HepG2 (cell line): ENCODE results near the gene ECHDC1. TPM values are rescaled to one million over a fixed set of nuclear protein-coding genes. Genes with fewer than 3 reads are reported as not detected.

Source experiments
- CHD4 ChIP-seq: fragments of 200-600 bp; sonication (generic); IDR thresholded peaks from 2 replicates; pipeline ENCODE4 v1.7.0; 2017; ENCODE audit warnings: mild to moderate bottlenecking, low read length, borderline replicate concordance
- FIP1L1 ChIP-seq: fragments of 200-400 bp; formaldehyde crosslinking; IDR thresholded peaks from 2 replicates; pipeline ENCODE4 v1.6.1; 2018; ENCODE audit warnings: low read depth, mild to moderate bottlenecking, low read length, moderate library complexity, borderline replicate concordance; ENCODE audit not compliant: insufficient read depth
- HNRNPH1 ChIP-seq: fragments of 200-400 bp; formaldehyde crosslinking; optimal IDR thresholded peaks from 2 replicates; pipeline ENCODE3; 2017; ENCODE audit warnings: mild to moderate bottlenecking, low read depth, low read length
- KDM1A ChIP-seq: IDR thresholded peaks from 2 replicates; pipeline ENCODE4 v1.6.1; 2016; ENCODE audit warnings: missing compliant biosample characterization
- MYNN ChIP-seq: sonication (generic); formaldehyde crosslinking; IDR thresholded peaks from 2 replicates; pipeline ENCODE4 v1.4.0; 2020; ENCODE audit warnings: mild to moderate bottlenecking, low read depth, missing genetic modification reagents
- RNF2 ChIP-seq: fragments of 450-650 bp; conservative IDR thresholded peaks from 2 replicates; pipeline ENCODE4 v1.6.1; 2016; ENCODE audit warnings: low read depth
- THAP8 ChIP-seq: sonication (generic); formaldehyde crosslinking; IDR thresholded peaks from 2 replicates; pipeline ENCODE4 v1.5.1; 2020; ENCODE audit warnings: missing genetic modification reagents, mild to moderate bottlenecking, borderline replicate concordance
- ZIK1 ChIP-seq: sonication (generic); formaldehyde crosslinking; IDR thresholded peaks from 2 replicates; pipeline ENCODE4 v1.5.0; 2020; ENCODE audit warnings: mild to moderate bottlenecking, low read depth, missing genetic modification reagents, borderline replicate concordance
- ZNF121 ChIP-seq: sonication (generic); formaldehyde crosslinking; IDR thresholded peaks from 2 replicates; pipeline ENCODE4 v1.5.0; 2020; ENCODE audit warnings: mild to moderate bottlenecking, missing genetic modification reagents
- ZNF343 ChIP-seq: sonication (generic); formaldehyde crosslinking; IDR thresholded peaks from 2 replicates; pipeline ENCODE4 v1.4.0; 2020; ENCODE audit warnings: mild to moderate bottlenecking, missing genetic modification reagents
- ZNF382 ChIP-seq: sonication (generic); formaldehyde crosslinking; IDR thresholded peaks from 2 replicates; pipeline ENCODE4 v1.5.0; 2020; ENCODE audit warnings: missing genetic modification reagents, mild to moderate bottlenecking, borderline replicate concordance
- polyA plus RNA-seq, 8 experiments: library from polyadenylated mRNA; depleted of rRNA in 3 of 8; stranded (reverse) in 7 of 8; unstranded in 1 of 8; fragments of >200 nt; fragmentation: Illumina TruSeq in 4 of 8; extraction: Trizol in 4 of 8; gene quantifications; 2 replicates each; pipeline versions ENCODE4 v1.2.1 to v1.2.3, GENCODE V29; 2011 to 2016; ENCODE audit warnings: low read depth in 4 of 8, missing spikeins in 1 of 8, mixed read lengths in 1 of 8; ENCODE audit not compliant: insufficient read depth in 1 of 8
- total RNA-seq, 5 experiments: library from RNA; depleted of rRNA; stranded (reverse); fragments of >200 nt; fragmentation: Illumina TruSeq; extraction: Trizol; gene quantifications; 2 replicates each; pipeline ENCODE4 v1.2.3, GENCODE V29; 2016; ENCODE audit warnings: low read depth in 1 of 5
- TF ChIP-seq, protein P1 (sequence below): sonication (generic); formaldehyde crosslinking; IDR thresholded peaks from 2 replicates; pipeline ENCODE4 v1.4.0; 2020; ENCODE audit warnings: missing genetic modification reagents, mild to moderate bottlenecking, borderline replicate concordance
- TF ChIP-seq, protein P2 (sequence below): sonication (generic); formaldehyde crosslinking; IDR thresholded peaks from 2 replicates; pipeline ENCODE4 v1.8.1; 2023; ENCODE audit warnings: missing genetic modification reagents, mild to moderate bottlenecking, borderline replicate concordance
- TF ChIP-seq, protein P3 (sequence below): sonication (generic); formaldehyde crosslinking; IDR thresholded peaks from 2 replicates; pipeline ENCODE4 v1.5.0; 2020; ENCODE audit warnings: mild to moderate bottlenecking, missing genetic modification reagents, borderline replicate concordance

Gene ECHDC1
- total and polyA plus RNA-seq, 2 of the 13 experiments (the other 11 are each of a cell fraction or from before 2014, with no cell fraction given) = 32.8 to 98.1 TPM

GRCh38 chr6:127266892-127267645, 76.3 kb downstream of the ECHDC1 start (continued):
- peak; percentile 54; the same call in 1 of the 2 replicates for TF ChIP-seq FIP1L1
- TF ChIP-seq HNRNPH1 = no peak
- TF ChIP-seq THAP8 (CRISPR knock-in tag) = peak; percentile 31; the same call in 1 of the 2 replicates
- no peak for TF ChIP-seq CHD4
- no peak for TF ChIP-seq RNF2
- 0 out of 2 replicates have a peak, but pooled peaks have one; percentile 80 for TF ChIP-seq ZNF343
- TF ChIP-seq, protein P1, sequence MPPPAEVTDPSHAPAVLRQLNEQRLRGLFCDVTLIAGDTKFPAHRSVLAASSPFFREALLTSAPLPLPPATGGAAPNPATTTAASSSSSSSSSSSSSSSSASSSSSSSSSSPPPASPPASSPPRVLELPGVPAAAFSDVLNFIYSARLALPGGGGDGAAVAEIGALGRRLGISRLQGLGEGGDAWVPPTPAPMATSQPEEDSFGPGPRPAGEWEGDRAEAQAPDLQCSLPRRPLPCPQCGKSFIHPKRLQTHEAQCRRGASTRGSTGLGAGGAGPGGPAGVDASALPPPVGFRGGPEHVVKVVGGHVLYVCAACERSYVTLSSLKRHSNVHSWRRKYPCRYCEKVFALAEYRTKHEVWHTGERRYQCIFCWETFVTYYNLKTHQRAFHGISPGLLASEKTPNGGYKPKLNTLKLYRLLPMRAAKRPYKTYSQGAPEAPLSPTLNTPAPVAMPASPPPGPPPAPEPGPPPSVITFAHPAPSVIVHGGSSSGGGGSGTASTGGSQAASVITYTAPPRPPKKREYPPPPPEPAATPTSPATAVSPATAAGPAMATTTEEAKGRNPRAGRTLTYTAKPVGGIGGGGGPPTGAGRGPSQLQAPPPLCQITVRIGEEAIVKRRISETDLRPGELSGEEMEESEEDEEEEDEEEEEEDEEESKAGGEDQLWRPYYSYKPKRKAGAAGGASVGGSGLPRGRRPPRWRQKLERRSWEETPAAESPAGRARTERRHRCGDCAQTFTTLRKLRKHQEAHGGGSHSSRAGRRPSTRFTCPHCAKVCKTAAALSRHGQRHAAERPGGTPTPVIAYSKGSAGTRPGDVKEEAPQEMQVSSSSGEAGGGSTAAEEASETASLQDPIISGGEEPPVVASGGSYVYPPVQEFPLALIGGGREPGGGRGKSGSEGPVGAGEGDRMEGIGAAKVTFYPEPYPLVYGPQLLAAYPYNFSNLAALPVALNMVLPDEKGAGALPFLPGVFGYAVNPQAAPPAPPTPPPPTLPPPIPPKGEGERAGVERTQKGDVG (CRISPR knock-in tag) = no peak
- TF ChIP-seq, protein P2, sequence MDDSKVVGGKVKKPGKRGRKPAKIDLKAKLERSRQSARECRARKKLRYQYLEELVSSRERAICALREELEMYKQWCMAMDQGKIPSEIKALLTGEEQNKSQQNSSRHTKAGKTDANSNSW (CRISPR knock-in tag) = peak; percentile 91; the same call in 1 of the 2 replicates
- TF ChIP-seq ZNF382 (CRISPR knock-in tag) = no peak
- 0 out of 2 replicates have a peak, but pooled peaks have one; percentile 33 for TF ChIP-seq ZIK1 (CRISPR knock-in tag)
- 0 out of 2 replicates have a peak, but pooled peaks have one; percentile 15 for TF ChIP-seq KDM1A
- TF ChIP-seq, protein P3, sequence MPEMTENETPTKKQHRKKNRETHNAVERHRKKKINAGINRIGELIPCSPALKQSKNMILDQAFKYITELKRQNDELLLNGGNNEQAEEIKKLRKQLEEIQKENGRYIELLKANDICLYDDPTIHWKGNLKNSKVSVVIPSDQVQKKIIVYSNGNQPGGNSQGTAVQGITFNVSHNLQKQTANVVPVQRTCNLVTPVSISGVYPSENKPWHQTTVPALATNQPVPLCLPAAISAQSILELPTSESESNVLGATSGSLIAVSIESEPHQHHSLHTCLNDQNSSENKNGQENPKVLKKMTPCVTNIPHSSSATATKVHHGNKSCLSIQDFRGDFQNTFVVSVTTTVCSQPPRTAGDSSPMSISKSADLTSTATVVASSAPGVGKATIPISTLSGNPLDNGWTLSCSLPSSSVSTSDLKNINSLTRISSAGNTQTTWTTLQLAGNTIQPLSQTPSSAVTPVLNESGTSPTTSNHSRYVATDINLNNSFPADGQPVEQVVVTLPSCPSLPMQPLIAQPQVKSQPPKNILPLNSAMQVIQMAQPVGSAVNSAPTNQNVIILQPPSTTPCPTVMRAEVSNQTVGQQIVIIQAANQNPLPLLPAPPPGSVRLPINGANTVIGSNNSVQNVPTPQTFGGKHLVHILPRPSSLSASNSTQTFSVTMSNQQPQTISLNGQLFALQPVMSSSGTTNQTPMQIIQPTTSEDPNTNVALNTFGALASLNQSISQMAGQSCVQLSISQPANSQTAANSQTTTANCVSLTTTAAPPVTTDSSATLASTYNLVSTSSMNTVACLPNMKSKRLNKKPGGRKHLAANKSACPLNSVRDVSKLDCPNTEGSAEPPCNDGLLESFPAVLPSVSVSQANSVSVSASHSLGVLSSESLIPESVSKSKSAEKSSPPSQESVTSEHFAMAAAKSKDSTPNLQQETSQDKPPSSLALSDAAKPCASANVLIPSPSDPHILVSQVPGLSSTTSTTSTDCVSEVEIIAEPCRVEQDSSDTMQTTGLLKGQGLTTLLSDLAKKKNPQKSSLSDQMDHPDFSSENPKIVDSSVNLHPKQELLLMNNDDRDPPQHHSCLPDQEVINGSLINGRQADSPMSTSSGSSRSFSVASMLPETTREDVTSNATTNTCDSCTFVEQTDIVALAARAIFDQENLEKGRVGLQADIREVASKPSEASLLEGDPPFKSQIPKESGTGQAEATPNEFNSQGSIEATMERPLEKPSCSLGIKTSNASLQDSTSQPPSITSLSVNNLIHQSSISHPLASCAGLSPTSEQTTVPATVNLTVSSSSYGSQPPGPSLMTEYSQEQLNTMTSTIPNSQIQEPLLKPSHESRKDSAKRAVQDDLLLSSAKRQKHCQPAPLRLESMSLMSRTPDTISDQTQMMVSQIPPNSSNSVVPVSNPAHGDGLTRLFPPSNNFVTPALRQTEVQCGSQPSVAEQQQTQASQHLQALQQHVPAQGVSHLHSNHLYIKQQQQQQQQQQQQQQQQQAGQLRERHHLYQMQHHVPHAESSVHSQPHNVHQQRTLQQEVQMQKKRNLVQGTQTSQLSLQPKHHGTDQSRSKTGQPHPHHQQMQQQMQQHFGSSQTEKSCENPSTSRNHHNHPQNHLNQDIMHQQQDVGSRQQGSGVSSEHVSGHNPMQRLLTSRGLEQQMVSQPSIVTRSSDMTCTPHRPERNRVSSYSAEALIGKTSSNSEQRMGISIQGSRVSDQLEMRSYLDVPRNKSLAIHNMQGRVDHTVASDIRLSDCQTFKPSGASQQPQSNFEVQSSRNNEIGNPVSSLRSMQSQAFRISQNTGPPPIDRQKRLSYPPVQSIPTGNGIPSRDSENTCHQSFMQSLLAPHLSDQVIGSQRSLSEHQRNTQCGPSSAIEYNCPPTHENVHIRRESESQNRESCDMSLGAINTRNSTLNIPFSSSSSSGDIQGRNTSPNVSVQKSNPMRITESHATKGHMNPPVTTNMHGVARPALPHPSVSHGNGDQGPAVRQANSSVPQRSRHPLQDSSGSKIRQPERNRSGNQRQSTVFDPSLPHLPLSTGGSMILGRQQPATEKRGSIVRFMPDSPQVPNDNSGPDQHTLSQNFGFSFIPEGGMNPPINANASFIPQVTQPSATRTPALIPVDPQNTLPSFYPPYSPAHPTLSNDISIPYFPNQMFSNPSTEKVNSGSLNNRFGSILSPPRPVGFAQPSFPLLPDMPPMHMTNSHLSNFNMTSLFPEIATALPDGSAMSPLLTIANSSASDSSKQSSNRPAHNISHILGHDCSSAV (CRISPR knock-in tag) = no peak; the same call in 1 of the 2 replicates
- no peak for TF ChIP-seq MYNN (CRISPR knock-in tag)
- peak; percentile 54; the same call in 1 of the 2 replicates for TF ChIP-seq ZNF121 (CRISPR knock-in tag)
